Mesendoderm (in vitro differentiated cells): ENCODE measurements around the gene PTPN12.

Experiments used
- DNase-seq: peaks from one replicate; pipeline ENCODE4 v3.0.0; 2013
- H2AK5ac ChIP-seq: 2 replicates; pipeline ENCODE4 v1.6.1; 2013; ENCODE audit warnings: low read length, inconsistent platforms
- H2BK120ac ChIP-seq: 2 replicates; pipeline ENCODE4 v1.6.1; 2013; ENCODE audit warnings: low read depth, mild to moderate bottlenecking, low read length, moderate library complexity, mixed read lengths
- H2BK15ac ChIP-seq: replicated peaks from 2 replicates; pipeline ENCODE4 v1.6.1; 2013; ENCODE audit warnings: low read depth, mild to moderate bottlenecking, moderate library complexity
- H2BK5ac ChIP-seq: 2 replicates; pipeline ENCODE4 v1.6.1; 2013; ENCODE audit warnings: low read length, inconsistent platforms
- H3K18ac ChIP-seq: 2 replicates; pipeline ENCODE4 v1.6.1; 2013; ENCODE audit warnings: mild to moderate bottlenecking, low read length, mixed read lengths
- H3K23ac ChIP-seq: one replicate; pipeline ENCODE4 v1.6.1; 2013; ENCODE audit warnings: low read length
- H3K27ac ChIP-seq: 2 replicates; pipeline ENCODE4 v1.5.1; 2013; ENCODE audit warnings: low read depth, mild to moderate bottlenecking, inconsistent platforms, low read length, moderate library complexity
- H3K27me3 ChIP-seq: 2 replicates; pipeline ENCODE4 v1.6.1; 2013; ENCODE audit warnings: low read length, control low read depth, mild to moderate bottlenecking, inconsistent platforms; ENCODE audit not compliant: insufficient read depth, poor library complexity
- H3K36me3 ChIP-seq: 2 replicates; pipeline ENCODE4 v1.6.1; 2013; ENCODE audit warnings: low read length, inconsistent platforms; ENCODE audit not compliant: control insufficient read depth, insufficient read depth
- H3K4ac ChIP-seq: one replicate; pipeline ENCODE4 v1.6.1; 2013; ENCODE audit warnings: low read depth, mild to moderate bottlenecking, low read length, moderate library complexity
- H3K4me1 ChIP-seq: 2 replicates; pipeline ENCODE4 v1.6.1; 2013; ENCODE audit warnings: low read depth, low read length, inconsistent platforms; ENCODE audit not compliant: control insufficient read depth
- H3K4me2 ChIP-seq: 2 replicates; pipeline ENCODE4 v1.6.1; 2013; ENCODE audit warnings: low read length
- H3K4me3 ChIP-seq: 2 replicates; pipeline ENCODE4 v1.5.1; 2013; ENCODE audit warnings: mild to moderate bottlenecking, low read length
- H3K56ac ChIP-seq: one replicate; pipeline ENCODE4 v1.6.1; 2013; ENCODE audit warnings: low read length
- H3K79me1 ChIP-seq: 2 replicates; pipeline ENCODE4 v1.6.1; 2013; ENCODE audit warnings: low read length, inconsistent platforms
- H3K79me2 ChIP-seq: 2 replicates; pipeline ENCODE4 v1.6.1; 2013; ENCODE audit warnings: mild to moderate bottlenecking, low read length; ENCODE audit not compliant: control insufficient read depth, insufficient read depth
- H3K9ac ChIP-seq: 2 replicates; pipeline ENCODE4 v1.6.1; 2013; ENCODE audit warnings: low read length, inconsistent platforms
- H4K5ac ChIP-seq: one replicate; pipeline ENCODE4 v1.6.1; 2013; ENCODE audit warnings: low read length
- H4K8ac ChIP-seq: one replicate; pipeline ENCODE4 v1.6.1; 2013; ENCODE audit warnings: low read depth, mild to moderate bottlenecking, control low read depth, low read length, moderate library complexity
- WGBS: extraction: QIAGEN DNeasy Blood & Tissue Kit; methylation state at CpG from one replicate; pipeline ENCODE4 v1.1.7; 2013; ENCODE audit warnings: low lambda C conversion rate, missing lambda C conversion rate; ENCODE audit not compliant: insufficient coverage; ENCODE audit errors: extremely low coverage; 5-methylcytosine and 5-hydroxymethylcytosine counted together

The PTPN12 gene

GRCh38 chr7:77524731-77525130 lies 12.4 kb upstream of the PTPN12 start:
- Histone ChIP-seq H3K4me1 (no peaks in the 10 kb centered on the region), H2BK5ac (no peak overlapping the region), H3K9ac (no peak overlapping the region), H3K79me2 (no peaks in the 10 kb centered on the region), H2AK5ac (no peak overlapping the region), H4K5ac (no peak overlapping the region), H3K79me1 (no peaks in the 10 kb centered on the region), H2BK120ac (no peak overlapping the region), H3K4me2 (no peak overlapping the region), H2BK15ac (no peak overlapping the region), H3K56ac (no peak overlapping the region), H3K23ac (no peak overlapping the region), H3K18ac (no peak overlapping the region), H3K36me3 (no peaks in the 10 kb centered on the region), H3K27me3 (no peaks in the 10 kb centered on the region), H3K4me3 (no peak overlapping the region), H3K4ac (no peak overlapping the region), H3K27ac (no peak overlapping the region), H4K8ac (no peak overlapping the region)
- DNase-seq: no peak

DNA sequence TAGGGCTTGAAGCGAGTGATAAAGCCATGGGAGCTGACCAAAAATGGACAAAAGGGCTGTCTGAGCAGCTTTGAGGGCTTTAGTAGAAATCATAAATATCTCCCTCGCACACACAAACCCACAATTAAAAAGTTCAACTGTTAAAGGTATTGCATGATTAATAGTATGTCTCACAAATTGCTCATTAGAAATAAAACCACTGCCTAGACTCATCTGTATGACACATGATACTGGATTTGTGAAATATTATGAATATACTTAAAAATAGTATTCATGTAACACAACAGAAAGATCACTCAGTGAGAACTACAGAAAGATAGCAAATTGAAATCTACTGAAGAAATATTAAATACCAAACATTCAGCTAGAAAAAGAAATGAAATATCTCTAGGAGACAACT lies 11.9 kb upstream of the PTPN12 start:
- Histone ChIP-seq H3K9ac (no peak overlapping the region), H4K8ac (no peak overlapping the region), H3K4me1 (no peaks in the 10 kb centered on the region), H3K79me2 (no peaks in the 10 kb centered on the region), H2BK5ac (no peak overlapping the region), H3K4ac (no peak overlapping the region), H4K5ac (no peak overlapping the region), H2AK5ac (no peak overlapping the region), H3K79me1 (no peaks in the 10 kb centered on the region), H3K27ac (no peak overlapping the region), H3K4me3 (no peak overlapping the region), H3K18ac (no peak overlapping the region), H2BK15ac (no peak overlapping the region), H2BK120ac (no peak overlapping the region), H3K27me3 (no peaks in the 10 kb centered on the region), H3K4me2 (no peak overlapping the region), H3K36me3 (no peaks in the 10 kb centered on the region), H3K56ac (no peak overlapping the region), H3K23ac (no peak overlapping the region)
- WGBS: no CpG with 5 or more reads among the region's 2 CpGs
- no peak for DNase-seq

GRCh38 chr7:77528368-77528767 lies 8.7 kb upstream of the PTPN12 start:
- no peak overlapping the region for H3K4me2 ChIP-seq
- H3K18ac ChIP-seq: no peak overlapping the region
- no peak overlapping the region for H3K56ac ChIP-seq
- no peak overlapping the region for H2BK120ac ChIP-seq
- no peaks in the 10 kb centered on the region for H3K79me2 ChIP-seq
- H3K23ac ChIP-seq: no peak overlapping the region
- H2BK15ac ChIP-seq: no peak overlapping the region
- no peaks in the 10 kb centered on the region for H3K27me3 ChIP-seq
- H4K5ac ChIP-seq: no peak overlapping the region
- no peak for DNase-seq
- no peak overlapping the region for H2BK5ac ChIP-seq
- H3K4ac ChIP-seq: no peak overlapping the region
- no peaks in the 10 kb centered on the region for H3K79me1 ChIP-seq
- H3K4me3 ChIP-seq: no peak overlapping the region
- H3K9ac ChIP-seq: no peak overlapping the region
- H3K36me3 ChIP-seq: no peaks in the 10 kb centered on the region
- H3K4me1 ChIP-seq: no peaks in the 10 kb centered on the region
- H2AK5ac ChIP-seq: no peak overlapping the region
- H3K27ac ChIP-seq: no peak overlapping the region
- no peak overlapping the region for H4K8ac ChIP-seq

DNA sequence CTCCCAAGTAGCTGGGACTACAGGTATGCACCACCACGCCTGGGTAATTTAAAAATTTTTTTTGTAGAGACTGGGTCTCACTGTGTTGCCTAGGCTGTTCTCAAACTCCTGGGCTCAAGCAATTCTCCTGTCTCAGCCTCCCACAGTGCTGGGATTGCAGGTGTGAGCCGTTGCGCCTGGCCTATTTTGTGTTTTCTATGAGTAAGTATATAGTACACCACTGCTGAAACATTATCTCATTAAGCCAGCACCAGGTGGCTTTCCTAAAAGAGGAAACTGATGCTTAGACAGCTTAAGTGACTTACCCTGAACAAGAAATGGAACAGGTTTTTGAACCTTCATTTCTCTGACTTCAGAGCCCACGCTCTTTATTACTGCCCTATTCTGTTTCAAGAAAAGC lies 7.8 kb upstream of the PTPN12 start:
- no peak overlapping the region for H2AK5ac ChIP-seq
- no peak overlapping the region for H2BK15ac ChIP-seq
- H3K27ac ChIP-seq: no peak overlapping the region
- H3K4me1 ChIP-seq: no peaks in the 10 kb centered on the region
- no peak overlapping the region for H3K23ac ChIP-seq
- WGBS: no CpG with 5 or more reads among the region's 4 CpGs
- H3K79me2 ChIP-seq: no peaks in the 10 kb centered on the region
- no peak overlapping the region for H4K5ac ChIP-seq
- no peak for DNase-seq
- H2BK120ac ChIP-seq: no peak overlapping the region
- H3K36me3 ChIP-seq: no peaks in the 10 kb centered on the region
- H3K27me3 ChIP-seq: no peaks in the 10 kb centered on the region
- H2BK5ac ChIP-seq: no peak overlapping the region
- H3K9ac ChIP-seq: no peak overlapping the region
- no peak overlapping the region for H3K4me3 ChIP-seq
- no peak overlapping the region for H3K18ac ChIP-seq
- H3K56ac ChIP-seq: no peak overlapping the region
- H4K8ac ChIP-seq: no peak overlapping the region
- H3K4ac ChIP-seq: no peak overlapping the region
- no peak overlapping the region for H3K4me2 ChIP-seq
- H3K79me1 ChIP-seq: no peaks in the 10 kb centered on the region

DNA sequence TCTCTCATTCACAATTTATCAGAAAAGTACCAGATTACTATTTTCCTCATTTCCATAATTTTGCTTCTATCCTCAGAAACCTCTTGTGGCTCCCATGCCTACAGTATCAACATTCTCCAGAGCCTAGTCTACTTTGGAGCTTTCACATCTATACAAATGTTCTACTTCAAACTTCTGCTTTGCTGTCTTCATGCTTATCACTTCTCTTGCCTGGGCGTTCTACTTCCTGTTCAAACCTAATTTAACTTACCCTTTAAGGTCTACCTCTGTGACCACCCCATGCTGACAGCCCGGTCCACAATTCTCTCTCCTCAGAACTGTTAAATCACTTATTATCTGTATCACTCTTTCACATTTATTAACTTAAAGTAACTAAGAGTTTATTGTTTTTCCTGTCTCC lies 6.1 kb upstream of the PTPN12 start:
- no peaks in the 10 kb centered on the region for H3K79me2 ChIP-seq
- H3K36me3 ChIP-seq: no peaks in the 10 kb centered on the region
- DNase-seq: no peak
- H4K5ac ChIP-seq: no peak overlapping the region
- H3K79me1 ChIP-seq: no peaks in the 10 kb centered on the region
- H3K4me1 ChIP-seq: no peaks in the 10 kb centered on the region
- no peak overlapping the region for H3K4me3 ChIP-seq
- H4K8ac ChIP-seq: no peak overlapping the region
- H3K27me3 ChIP-seq: no peaks in the 10 kb centered on the region
- no peak overlapping the region for H3K18ac ChIP-seq
- H3K9ac ChIP-seq: no peak overlapping the region
- H3K4me2 ChIP-seq: no peak overlapping the region
- no peak overlapping the region for H3K23ac ChIP-seq
- H2BK120ac ChIP-seq: no peak overlapping the region
- no peak overlapping the region for H3K4ac ChIP-seq
- H2BK15ac ChIP-seq: no peak overlapping the region
- H3K56ac ChIP-seq: no peak overlapping the region
- H3K27ac ChIP-seq: no peak overlapping the region
- H2BK5ac ChIP-seq: no peak overlapping the region
- no peak overlapping the region for H2AK5ac ChIP-seq
- WGBS: no CpG with 5 or more reads among the region's 2 CpGs

GRCh38 chr7:77532247-77532646 lies 4.8 kb upstream of the PTPN12 start:
- DNase-seq: no peak
- H3K9ac ChIP-seq: no peak overlapping the region
- H3K36me3 ChIP-seq: no peaks in the 10 kb centered on the region
- no peaks in the 10 kb centered on the region for H3K27me3 ChIP-seq
- WGBS: 100% methylated on average over 2 of the region's 5 CpGs
- no peaks in the 10 kb centered on the region for H3K79me2 ChIP-seq
- no peak overlapping the region for H3K4me2 ChIP-seq
- H3K23ac ChIP-seq: no peak overlapping the region
- H2BK15ac ChIP-seq: no peak overlapping the region
- no peak overlapping the region for H3K27ac ChIP-seq
- no peaks in the 10 kb centered on the region for H3K79me1 ChIP-seq
- H3K56ac ChIP-seq: no peak overlapping the region
- H3K18ac ChIP-seq: no peak overlapping the region
- H3K4me3 ChIP-seq: no peak overlapping the region
- H4K5ac ChIP-seq: no peak overlapping the region
- no peaks in the 10 kb centered on the region for H3K4me1 ChIP-seq
- no peak overlapping the region for H2BK120ac ChIP-seq
- H4K8ac ChIP-seq: no peak overlapping the region
- no peak overlapping the region for H3K4ac ChIP-seq
- H2AK5ac ChIP-seq: no peak overlapping the region
- H2BK5ac ChIP-seq: no peak overlapping the region
